ENCODE data around the gene ACTL8. TPM values are rescaled to one million over a fixed set of nuclear protein-coding genes. Genes with fewer than 3 reads are reported as not detected.

The ACTL8 gene
- total and polyA plus RNA-seq, 12 donors, result not detected

GRCh38 chr1:17799642-17800041, 44.5 kb downstream of the ACTL8 start:
- Histone ChIP-seq H3K4me3 (no peak overlapping the region), H3K27ac (no peak overlapping the region), H3K4me1 (replicated peaks in 1 of 2) (no peaks in the 10 kb centered on the region), H3K9me3 (replicated peaks in 1 of 3) (no peaks in the 10 kb centered on the region), H3K36me3 (replicated peaks in 1 of 2) (no peaks in the 10 kb centered on the region), H3K27me3 (peaks cover 9% of the 10 kb centered on the region)
- TF ChIP-seq, protein P1, sequence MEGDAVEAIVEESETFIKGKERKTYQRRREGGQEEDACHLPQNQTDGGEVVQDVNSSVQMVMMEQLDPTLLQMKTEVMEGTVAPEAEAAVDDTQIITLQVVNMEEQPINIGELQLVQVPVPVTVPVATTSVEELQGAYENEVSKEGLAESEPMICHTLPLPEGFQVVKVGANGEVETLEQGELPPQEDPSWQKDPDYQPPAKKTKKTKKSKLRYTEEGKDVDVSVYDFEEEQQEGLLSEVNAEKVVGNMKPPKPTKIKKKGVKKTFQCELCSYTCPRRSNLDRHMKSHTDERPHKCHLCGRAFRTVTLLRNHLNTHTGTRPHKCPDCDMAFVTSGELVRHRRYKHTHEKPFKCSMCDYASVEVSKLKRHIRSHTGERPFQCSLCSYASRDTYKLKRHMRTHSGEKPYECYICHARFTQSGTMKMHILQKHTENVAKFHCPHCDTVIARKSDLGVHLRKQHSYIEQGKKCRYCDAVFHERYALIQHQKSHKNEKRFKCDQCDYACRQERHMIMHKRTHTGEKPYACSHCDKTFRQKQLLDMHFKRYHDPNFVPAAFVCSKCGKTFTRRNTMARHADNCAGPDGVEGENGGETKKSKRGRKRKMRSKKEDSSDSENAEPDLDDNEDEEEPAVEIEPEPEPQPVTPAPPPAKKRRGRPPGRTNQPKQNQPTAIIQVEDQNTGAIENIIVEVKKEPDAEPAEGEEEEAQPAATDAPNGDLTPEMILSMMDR (IDR thresholded peaks at IDR 0.05), result no peak
- no peak for TF ChIP-seq POLR2A (IDR thresholded peaks at IDR 0.05)
- intact Hi-C loops (cut with DNase I), result no loop called here
- 40 to 46% (median 43%) methylated on average over 8 of the region's 8 CpGs for WGBS, 4 donors
- no peak for DNase-seq

GRCh38 chr1:17802164-17802563, 47.0 kb downstream of the ACTL8 start:
- TF ChIP-seq, protein P1 (IDR thresholded peaks at IDR 0.05), result no peak
- TF ChIP-seq POLR2A (IDR thresholded peaks at IDR 0.05), result no peak
- H3K4me1 ChIP-seq (replicated peaks in 1 of 2), result no peaks in the 10 kb centered on the region
- H3K9me3 ChIP-seq (replicated peaks in 1 of 3), result no peaks in the 10 kb centered on the region
- 56 to 77% (median 64%) methylated on average over 11 of the region's 11 CpGs for WGBS, 4 donors
- H3K27me3 ChIP-seq, result no peaks in the 10 kb centered on the region
- no peaks in the 10 kb centered on the region for H3K36me3 ChIP-seq (replicated peaks in 1 of 2)
- H3K4me3 ChIP-seq, result no peak overlapping the region
- no peak overlapping the region for H3K27ac ChIP-seq
- intact Hi-C loops (cut with DNase I), result no loop called here
- no peak for DNase-seq

DNA sequence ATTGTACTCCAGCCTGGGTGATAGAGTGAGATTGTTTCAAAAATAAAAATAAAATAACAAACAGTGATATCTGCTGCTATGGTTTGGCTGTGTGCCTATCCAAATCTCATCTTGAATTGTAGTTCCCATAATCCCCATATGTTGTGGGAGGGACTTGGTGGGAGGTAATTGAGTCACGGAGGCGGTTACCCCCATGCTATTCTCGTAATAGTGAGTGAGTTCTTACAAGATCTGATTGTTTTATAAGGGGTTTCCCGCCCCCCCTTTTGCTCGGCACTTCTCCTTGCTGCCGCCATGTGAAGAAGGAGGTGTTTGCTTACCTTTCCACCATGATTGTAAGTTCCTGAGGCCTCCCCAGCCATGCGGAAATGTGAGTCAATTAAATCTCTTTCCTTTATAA, 47.8 kb downstream of the ACTL8 start:
- WGBS, 4 donors, result 75 to 89% (median 79%) methylated on average over 7 of the region's 7 CpGs
- Histone ChIP-seq H3K9me3 (replicated peaks in 1 of 3) (no peaks in the 10 kb centered on the region), H3K27ac (no peak overlapping the region), H3K27me3 (no peaks in the 10 kb centered on the region), H3K4me3 (no peak overlapping the region), H3K4me1 (replicated peaks in 1 of 2) (no peaks in the 10 kb centered on the region), H3K36me3 (replicated peaks in 1 of 2) (no peaks in the 10 kb centered on the region)
- no peak for DNase-seq
- TF ChIP-seq POLR2A (IDR thresholded peaks at IDR 0.05), result no peak
- TF ChIP-seq, protein P1 (IDR thresholded peaks at IDR 0.05), result no peak
- intact Hi-C loops (cut with DNase I), result no loop called here

DNA sequence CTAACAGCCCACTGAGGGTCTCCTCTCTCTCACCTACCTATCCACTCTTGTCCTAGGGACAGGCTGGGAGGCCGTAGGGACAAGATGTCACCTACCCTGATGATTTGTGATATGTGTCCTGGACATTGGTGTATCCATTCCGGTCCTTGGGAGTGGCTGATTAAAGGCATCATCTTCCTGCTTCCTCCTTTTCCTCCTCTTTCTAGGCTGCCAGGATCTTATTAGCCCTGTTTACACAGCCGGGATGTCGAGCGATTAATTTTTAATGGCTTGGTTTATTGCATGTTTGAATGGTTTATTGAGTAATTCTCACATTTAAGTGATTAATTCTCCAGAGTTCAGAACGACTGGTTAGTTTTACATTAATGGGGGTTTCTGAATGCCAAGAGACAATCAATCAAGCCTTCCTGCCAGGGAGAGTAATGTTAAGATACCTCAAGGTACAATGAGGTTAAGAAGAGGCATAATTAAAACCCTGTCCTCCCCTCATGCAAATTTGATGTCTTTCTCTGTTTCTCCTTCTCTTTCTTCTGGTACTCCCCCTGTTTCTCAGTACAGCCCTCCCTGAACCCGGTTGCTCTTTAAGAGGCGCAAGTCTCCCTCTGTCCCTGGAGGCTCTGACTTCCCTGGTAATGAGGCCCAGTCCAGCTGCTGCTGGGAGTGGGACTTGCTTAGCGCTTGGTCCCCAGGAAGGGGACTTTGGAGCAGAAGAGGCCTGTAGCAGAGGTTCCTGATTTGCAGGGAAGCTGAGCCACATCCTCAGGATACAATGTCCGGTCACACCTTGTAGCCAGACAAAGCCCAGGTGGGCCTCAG, 50.9 kb downstream of the ACTL8 start:
- Histone ChIP-seq H3K9me3 (replicated peaks in 1 of 3) (no peaks in the 10 kb centered on the region), H3K27me3 (no peaks in the 10 kb centered on the region), H3K4me1 (replicated peaks in 1 of 2) (no peaks in the 10 kb centered on the region), H3K4me3 (no peak overlapping the region), H3K27ac (no peak overlapping the region), H3K36me3 (replicated peaks in 1 of 2) (no peaks in the 10 kb centered on the region)
- intact Hi-C loops (cut with DNase I), result no loop called here
- DNase-seq, result no peak
- 48 to 57% (median 53%) methylated on average over 9 to 10 of the region's 10 CpGs for WGBS, 4 donors
- TF ChIP-seq, protein P1 (IDR thresholded peaks at IDR 0.05), result no peak
- TF ChIP-seq POLR2A (IDR thresholded peaks at IDR 0.05), result no peak
